NCI-H2107 (cell line): ENCODE measurements around the gene SEMA4G.
A peak's percentile ranks its signal among the peaks of the same experiment; 100 is the strongest.
"Not testable (repeated sequence)": the region's sequence is repeated elsewhere in the genome, so short reads cannot be mapped to it uniquely, and the experiment has no call there.

ENCODE experiments used
- DNase-seq: peaks from one replicate; lab custom pipeline; 2025; lab: John Stamatoyannopoulos, UW

The SEMA4G gene

DNA sequence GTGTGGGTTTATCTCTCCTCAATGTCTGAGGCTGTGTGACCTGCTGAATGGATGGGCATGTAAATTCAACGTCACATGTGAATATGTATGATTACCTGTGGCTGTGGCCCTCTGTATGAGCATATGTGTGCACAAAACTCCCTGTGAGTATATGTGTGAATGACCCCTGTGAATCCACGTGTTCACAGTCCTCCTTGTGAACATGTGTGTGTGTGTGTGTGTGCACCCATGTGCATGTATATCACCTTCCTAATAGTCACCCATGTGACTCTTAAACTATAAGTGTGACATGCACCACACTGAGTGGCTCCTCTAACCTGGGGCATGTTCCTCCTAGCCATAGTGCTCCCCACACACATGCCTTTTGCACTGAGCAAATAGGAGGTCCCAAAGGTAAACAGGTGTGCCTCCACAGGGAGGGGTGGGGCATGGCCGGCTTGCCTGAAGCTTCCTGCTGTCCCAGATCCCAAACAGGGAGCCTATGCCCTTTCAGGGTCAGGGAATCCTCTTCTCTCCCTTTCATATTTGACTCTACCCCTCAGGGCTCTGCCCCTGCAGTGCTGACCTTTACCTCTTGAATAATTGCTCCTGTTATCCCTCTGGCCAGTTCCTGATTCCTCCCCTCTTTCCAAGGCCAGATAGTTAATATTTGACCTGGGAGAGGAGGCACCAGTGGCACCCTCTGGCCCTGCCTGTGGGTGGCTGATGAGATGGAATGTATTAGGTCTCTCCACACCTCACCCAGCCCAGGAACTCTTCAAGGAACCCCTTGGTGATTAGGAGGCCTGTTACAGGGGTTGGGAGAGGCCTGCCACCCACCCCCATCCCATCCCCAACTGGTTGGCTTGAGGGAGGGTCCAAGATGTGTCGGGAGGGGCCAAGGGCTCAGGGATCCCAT lies 1.9 kb downstream of the SEMA4G start:
- no peak for DNase-seq

DNA sequence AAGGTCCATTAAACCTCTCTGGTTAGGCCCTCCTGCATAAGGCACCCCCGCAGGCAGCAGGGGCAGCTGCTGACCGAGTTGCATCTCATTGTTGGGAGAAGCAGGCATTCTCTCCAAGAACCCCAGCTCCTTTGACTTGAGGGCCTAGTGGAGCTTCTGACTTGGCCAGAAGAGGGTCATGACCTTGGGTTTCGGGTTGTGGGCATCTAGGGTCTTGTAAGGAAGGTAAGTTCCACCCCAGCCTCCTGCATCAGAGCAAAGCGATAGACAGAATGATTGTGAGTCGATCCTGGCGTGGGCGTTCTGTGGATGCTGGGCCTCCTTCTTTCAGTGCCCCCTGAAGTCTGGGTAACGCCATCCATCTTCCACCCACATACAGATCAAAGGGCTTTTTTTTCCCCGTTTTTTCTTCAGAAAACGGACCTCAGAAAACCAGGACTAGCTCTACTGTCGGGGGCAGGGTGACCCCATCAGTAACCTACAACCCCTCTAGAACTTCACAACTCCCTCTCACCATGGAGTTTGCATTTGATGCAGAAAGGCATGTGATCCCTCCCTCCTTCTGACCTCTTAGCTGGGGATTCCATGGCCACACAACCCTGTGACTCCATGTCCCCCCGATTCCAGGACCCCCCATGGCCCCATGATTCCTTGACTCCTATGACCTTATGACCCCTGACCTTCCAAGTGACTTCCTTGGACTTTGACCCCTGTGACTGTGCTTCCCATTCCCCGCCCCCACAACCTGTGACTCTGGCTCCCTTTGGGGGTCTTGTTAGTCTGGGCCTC lies 3.0 kb downstream of the SEMA4G start:
- DNase-seq = no peak

DNA sequence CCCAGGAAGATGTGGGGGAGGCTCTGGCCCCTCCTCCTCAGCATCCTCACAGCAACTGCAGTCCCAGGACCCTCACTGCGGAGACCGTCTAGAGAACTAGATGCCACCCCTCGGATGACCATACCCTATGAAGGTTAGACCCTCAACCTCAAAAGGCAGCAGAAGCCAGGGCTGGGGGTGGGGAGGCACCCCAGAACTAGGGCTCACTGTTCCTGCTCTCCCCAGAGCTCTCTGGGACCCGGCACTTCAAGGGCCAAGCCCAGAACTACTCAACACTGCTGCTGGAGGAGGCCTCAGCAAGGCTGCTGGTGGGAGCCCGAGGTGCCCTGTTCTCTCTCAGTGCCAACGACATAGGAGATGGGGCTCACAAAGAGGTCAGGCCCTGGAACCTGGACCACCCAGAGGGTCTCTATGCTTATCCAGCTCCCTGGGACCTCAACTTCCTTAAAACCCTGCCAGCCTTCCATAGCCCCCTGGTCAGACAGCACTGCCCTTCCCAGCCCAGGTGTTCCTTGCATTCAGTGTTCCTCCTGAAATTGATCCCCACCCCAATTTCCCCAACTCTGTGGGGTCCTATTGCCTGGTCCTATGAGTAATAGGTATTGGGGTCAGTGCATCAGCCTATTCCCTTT lies 3.7 kb downstream of the SEMA4G start:
- DNase-seq = no peak

DNA sequence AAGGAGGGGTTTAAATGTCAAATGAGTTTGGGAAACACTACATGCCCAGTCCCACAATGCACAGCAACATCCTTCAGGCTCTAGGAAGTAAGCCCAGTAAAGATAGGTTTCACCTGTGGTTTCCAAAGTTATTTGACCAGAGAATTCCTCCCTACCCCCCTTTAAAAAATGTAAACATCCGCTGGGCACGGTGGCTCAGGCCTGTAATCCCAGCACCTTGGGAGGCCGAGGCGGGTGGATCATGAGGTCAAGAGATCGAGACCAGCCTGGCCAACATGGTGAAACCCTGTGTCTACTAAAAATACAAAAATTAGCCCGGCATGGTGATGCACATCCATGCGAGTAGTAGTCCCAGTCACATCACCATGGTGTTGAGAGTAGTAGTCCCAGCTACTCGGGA lies 6.1 kb downstream of the SEMA4G start:
- DNase-seq = not testable (repeated sequence)

DNA sequence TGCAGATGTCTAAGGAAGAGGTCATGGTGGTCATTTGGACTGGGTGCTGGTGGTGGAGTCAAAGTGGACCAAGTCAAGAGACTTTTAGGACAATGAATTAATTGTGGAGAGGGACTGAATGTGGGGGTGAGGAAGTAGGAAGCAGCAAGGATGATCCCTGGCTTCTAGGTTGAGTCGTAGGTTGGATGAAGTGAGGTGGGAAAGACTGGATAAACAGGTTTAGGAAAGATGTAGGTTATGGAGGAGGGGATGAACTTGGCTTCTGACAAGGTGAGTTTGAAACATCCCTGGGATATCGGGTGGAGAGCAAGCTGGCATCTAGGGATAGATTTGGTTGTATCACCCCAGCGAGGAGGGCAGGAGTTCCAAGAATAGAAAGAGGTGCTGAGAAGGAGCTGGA lies 7.6 kb downstream of the SEMA4G start:
- no peak for DNase-seq

DNA sequence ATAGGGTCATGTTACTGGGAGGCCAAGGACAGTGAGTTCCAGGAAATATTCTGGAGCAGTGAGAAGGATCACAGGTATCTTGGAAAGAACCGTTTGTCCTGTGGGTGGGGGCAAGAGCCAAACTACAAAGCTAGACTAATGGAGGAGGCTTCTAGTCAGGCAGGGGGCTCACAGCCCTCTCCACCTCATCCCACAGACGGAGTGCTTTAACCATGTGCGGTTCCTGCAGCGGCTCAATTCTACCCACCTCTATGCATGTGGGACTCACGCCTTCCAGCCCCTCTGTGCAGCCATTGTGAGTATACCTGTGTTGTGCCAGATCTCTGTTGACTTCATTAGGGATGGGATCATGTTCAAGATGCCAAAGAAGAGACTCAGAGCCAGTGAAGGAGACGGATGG lies 8.1 kb downstream of the SEMA4G start:
- DNase-seq = no peak

DNA sequence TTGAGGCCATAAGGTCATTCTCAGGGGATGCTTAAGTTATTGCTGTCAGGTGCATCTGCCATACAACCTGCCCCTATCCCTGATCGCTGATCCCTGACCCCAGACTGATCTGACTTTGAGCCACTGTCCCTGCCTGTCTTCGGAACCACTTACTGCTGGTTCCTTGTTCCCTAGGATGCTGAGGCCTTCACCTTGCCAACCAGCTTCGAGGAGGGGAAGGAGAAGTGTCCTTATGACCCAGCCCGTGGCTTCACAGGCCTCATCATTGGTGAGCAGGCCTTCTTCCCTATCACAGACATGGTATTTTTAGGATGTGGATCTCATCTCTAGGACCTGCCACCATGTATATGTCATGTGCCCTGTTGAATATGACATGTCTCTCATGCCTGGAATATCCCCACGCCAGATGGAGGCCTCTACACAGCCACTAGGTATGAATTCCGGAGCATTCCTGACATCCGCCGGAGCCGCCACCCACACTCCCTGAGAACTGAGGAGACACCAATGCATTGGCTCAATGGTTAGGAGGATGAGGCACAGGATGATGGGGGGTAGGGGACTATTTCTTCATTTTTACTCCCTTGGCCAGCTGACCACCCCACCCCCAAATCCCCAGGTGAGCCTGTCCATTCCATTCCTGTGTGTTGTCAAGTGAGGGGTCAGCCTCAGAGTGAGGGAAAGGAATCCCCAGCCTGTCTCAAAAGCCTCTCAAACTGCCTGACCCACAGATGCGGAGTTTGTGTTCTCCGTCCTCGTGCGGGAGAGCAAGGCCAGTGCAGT lies 9.0 kb downstream of the SEMA4G start:
- DNase-seq = no peak

DNA sequence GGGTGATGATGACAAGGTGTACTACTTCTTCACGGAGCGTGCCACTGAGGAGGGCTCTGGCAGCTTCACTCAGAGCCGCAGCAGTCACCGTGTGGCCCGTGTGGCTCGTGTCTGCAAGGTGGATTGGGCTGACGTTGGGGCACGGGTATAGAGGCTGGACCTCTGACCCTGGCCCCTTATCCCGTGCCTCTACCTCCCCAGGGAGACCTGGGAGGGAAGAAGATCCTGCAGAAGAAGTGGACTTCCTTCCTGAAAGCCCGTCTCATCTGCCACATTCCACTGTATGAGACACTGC lies 9.5 kb downstream of the SEMA4G start:
- DNase-seq = no peak

DNA sequence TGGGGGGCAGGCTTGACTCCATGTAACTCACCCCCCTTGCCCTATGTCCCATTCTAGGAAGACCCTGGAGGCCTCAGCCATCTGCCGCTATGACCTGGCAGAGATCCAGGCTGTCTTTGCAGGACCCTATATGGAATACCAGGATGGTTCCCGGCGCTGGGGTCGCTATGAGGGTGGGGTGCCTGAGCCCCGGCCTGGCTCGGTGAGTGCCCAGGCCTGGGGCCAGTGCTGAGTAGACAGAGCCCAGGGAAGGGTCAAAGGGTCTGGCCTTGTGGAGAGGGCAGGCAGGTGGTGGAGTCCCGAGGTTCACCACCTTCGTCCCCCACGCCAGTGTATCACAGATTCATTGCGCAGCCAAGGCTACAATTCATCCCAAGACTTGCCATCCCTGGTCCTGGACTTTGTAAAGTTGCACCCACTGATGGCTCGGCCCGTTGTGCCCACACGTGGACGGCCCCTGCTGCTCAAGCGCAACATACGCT lies 10.5 kb downstream of the SEMA4G start:
- no peak for DNase-seq

DNA sequence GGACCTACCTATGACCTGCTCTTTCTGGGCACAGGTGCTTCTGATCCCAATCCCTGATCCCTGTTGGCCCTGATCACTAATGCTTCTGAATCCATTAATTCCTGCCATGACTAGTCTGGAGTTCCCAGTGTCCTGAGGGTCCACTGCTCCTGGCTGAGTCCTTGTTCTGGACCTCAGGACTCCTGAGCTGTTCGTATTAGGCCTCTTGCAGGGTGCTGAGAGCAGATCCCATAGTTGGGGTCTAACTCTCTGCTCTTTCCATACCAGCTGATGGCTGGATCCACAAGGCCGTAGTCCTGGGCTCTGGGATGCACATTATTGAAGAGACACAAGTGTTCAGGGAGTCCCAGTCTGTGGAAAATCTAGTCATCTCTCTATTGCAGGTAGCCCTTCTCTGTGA lies 11.0 kb downstream of the SEMA4G start:
- no peak for DNase-seq

DNA sequence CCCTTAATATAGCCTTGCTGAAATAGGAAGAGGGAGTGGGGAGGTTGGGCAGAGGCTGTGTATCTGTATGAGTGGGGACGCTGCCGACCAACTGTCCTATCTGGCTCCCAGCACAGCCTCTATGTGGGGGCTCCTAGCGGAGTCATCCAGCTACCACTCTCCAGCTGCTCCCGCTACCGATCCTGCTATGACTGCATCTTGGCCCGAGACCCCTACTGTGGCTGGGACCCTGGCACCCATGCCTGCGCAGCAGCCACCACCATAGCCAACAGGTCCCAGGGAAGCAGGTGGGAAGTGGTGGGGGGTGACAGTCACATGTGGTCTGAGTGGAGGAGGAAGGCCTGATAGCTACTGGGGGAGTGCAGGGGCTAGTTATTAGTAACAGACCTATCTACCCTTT lies 11.4 kb downstream of the SEMA4G start:
- DNase-seq = no peak

DNA sequence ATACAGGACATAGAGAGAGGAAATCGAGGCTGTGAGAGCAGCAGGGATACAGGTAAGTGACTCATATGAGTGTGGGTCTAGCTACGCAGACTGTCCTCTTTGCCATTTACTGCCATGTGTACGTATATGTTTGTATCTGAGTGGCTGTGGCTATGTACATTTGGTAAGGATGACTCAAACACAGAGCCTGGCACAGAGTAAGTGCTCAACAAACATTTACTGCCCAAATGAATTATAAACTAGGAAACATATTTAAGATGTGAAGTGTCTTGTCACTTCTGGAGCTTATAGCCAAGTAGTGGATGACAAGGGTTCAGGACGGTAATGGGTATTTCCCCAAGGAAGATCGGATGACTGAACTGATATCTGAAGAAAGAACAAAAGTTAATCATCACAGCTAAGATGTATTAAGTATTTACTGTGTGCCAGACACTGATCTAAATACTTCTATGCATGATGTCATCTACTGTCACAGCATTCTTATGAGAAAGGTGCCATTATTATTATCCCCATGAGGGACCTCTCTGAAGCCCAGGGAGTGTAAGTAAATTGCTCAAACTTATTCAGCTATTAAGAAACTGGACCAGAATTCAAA lies 12.0 kb downstream of the SEMA4G start:
- DNase-seq = no peak

DNA sequence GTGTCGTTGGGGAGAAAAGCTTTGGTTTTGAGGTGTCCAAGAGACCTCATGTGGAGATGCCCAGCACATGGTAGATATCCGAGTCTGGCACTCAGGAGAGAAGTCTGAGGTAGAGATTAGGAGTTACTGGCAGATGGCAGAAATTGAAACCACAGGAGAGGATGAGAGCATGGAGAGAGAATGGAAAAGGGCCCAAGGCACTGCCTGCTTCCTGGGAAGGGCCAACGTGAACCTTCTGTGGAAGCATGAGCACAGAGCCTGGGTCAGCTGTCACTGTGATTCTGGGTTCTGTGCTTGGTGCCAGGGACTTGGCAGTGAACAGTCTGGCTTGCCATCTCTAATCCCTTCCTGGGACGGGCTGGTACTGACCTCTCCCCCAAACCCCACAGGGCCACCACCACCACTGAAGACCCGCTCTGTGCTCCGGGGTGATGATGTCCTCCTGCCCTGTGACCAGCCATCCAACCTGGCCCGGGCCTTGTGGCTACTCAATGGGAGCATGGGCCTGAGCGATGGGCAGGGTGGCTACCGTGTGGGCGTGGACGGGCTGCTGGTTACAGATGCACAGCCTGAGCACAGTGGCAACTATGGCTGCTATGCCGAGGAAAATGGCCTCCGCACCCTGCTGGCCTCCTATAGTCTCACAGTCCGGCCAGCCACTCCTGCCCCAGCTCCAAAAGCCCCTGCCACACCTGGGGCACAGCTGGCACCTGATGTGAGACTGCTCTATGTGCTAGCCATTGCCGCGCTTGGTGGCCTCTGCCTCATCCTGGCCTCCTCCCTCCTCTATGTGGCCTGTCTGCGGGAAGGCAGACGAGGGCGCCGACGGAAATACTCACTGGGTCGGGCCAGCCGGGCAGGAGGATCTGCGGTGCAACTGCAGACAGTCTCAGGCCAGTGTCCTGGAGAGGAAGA lies 13.9 kb downstream of the SEMA4G start:
- no peak for DNase-seq

DNA sequence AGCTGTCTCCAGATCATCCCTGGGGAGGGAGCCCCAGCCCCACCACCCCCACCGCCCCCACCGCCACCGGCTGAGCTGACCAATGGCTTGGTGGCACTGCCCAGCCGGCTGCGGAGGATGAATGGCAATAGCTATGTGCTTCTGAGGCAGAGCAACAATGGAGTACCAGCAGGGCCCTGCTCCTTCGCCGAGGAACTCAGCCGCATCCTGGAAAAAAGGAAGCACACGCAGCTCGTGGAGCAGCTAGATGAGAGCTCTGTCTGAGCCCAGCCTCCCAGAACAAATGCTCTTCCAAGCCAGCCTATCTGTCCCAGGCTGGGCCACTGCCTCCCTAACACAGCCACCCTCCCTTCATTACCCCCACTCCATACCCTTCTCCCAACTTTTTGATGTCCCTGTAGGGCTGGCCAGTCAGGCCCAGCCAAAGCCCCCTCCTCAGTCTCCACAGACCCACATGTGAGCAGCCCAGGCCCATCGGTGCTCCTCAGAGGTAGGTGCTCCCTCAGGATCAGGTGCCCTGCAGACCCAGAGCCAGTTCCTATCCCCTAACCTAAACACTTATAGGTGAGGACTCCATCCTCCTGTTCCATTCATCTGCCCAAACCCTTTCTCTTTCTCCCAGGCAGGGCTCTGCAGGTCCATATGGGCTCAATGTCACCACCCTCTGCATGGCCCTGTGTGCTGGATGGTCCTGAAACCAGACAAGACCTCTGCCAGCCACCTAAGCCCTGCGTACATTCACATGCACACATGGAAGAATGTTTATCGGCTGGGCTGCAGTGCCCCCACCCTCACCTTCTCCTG lies 14.8 kb downstream of the SEMA4G start:
- no peak for DNase-seq

DNA sequence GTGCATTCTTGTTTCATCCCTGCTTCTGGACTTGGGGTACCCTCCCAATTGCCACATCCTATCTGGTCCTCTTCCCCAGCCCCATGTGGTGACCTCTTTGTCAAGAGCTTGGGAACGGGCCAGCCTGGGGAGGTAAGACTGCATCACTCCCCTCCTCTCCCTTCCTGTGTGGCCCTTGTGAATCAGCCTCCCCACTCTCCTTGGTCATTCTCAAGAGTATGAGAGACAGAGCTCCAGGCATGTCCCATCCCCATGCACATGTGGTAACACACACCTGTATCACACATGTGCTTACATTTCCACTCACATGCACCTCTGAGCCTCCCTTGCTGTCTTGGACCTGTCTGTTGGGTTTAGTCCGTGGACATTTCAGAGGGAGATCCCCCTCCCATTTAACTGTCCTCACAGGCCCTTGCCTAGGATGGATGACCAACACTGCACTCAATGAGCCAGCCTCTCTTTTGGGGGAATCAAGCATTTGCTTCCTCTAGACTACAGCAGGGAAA lies 15.4 kb downstream of the SEMA4G start:
- no peak for DNase-seq

DNA sequence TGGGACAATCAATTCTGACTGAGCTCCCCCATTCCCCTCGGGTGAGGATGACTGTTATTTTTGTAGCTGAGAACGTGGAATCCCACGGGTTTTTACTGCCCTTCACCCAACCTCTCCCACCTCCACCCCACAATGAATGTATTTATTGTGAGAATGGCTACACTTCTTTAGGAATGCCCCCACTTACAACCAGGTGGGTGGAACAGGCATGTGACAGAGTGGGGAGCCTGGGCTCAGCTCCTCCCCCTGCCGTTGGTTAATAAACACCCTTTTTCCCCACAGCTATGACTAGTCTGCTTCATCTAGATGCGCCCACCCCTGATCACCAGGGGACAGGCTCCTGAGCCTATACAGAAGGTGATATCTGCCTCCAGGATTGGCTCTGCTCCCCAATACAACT lies 16.0 kb downstream of the SEMA4G start:
- no peak for DNase-seq

DNA sequence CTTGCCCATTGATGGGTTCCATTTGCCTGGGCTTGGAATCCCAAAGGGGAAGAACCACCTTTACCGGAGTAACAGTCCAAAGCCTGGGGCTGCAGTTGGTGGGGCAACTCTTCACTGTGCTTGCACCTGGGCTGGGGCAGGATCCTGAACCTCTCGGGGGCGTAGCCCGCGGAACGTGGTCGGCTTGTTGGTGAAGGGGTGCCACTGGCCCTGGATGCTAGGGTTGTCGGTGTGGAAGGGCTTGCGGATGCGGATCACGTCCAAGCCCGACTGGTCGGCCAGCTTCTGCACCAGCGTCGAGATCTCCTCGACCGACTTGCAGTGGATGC lies 17.3 kb downstream of the SEMA4G start:
- no peak for DNase-seq

DNA sequence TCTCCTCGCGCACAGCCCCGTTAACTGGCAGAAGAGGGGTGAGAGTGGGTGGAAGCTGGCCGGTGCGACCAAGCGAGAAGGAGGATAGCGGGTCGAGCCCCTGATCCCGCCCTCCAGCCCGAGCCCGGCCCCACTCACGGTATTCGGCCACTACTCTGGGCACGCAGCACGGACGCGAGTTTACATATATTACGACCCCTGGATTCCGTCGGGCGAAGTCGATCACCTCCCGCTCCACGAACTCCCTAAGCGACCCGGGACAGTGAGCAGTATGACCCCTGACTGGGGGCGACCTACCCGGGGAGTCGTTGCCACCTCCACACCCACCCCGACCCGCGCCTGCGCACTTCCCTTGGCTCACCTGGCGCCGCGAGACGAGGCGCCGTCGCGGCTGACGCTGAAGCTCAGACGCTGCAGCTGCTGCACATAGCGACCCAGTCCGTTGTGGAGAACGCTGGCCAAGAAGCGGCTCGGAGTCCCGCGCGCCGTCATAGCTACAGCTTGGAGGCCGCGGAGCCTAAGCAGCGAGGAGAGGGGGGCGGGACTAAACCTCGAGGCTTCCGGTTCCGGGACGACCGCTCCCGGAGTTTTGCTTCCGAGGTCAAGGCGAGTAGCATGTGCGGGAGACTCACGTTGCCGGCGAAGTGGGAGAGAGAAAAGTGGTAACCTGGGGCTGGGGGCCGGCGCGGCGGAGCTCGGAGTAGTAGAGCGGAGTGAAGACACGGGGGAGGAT lies 17.8 kb downstream of the SEMA4G start, which contains the start of the genes MRPL43 and TWNK:
MRPL43 (minus strand) TSS at position 546 of the 733 bp plus-strand sequence; CDS start at position 492, 54 bp downstream.
TWNK (plus strand) TSS at position 592 of the 733 bp plus-strand sequence. CDS start 668 bp downstream, outside the sequence.
- DNase-seq = peak; percentile 7

DNA sequence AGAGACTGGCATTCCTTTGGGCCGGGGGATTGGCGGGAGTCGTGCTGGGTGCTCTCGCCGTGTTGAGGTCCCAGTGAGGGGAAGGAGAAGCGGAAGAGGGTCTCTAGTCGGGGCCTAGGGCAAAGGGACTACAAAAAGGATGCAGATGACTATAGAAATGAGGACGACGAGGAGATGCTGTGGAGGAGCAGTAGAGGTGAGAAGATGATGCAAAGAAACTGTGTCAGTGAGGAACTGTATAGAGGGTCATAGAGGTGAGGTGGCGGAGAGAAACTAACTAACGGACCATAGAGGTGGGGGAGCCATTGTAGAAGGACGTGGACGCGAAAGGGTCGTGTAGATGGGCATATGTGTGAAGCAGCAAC lies 18.4 kb downstream of the SEMA4G start:
- DNase-seq = no peak
